HUES48 (cell line): ENCODE results near the gene DVL2.

ENCODE experiments used
- H3K27ac ChIP-seq: one replicate; pipeline ENCODE4 v1.7.0; 2013; ENCODE audit warnings: low read depth, low read length, inconsistent platforms
- H3K27me3 ChIP-seq: 2 replicates; pipeline ENCODE4 v1.6.1; 2013; ENCODE audit warnings: mild to moderate bottlenecking, low read length; ENCODE audit not compliant: control insufficient read depth, insufficient read depth
- H3K36me3 ChIP-seq: 2 replicates; pipeline ENCODE4 v1.6.1; 2013; ENCODE audit warnings: low read length; ENCODE audit not compliant: control insufficient read depth, insufficient read depth
- H3K4me1 ChIP-seq: 2 replicates; pipeline ENCODE4 v1.6.1; 2013; ENCODE audit warnings: mild to moderate bottlenecking, low read length; ENCODE audit not compliant: control insufficient read depth, insufficient read depth
- H3K4me3 ChIP-seq: 2 replicates; pipeline ENCODE4 v1.5.1; 2013; ENCODE audit warnings: mild to moderate bottlenecking, low read depth, low read length
- H3K9ac ChIP-seq: 2 replicates; pipeline ENCODE4 v1.6.1; 2013; ENCODE audit warnings: mild to moderate bottlenecking, low read depth, low read length, moderate library complexity
- H3K9me3 ChIP-seq: 2 replicates; pipeline ENCODE4 v1.6.1; 2013; ENCODE audit warnings: low read length; ENCODE audit not compliant: control insufficient read depth, insufficient read depth

Gene DVL2

DNA sequence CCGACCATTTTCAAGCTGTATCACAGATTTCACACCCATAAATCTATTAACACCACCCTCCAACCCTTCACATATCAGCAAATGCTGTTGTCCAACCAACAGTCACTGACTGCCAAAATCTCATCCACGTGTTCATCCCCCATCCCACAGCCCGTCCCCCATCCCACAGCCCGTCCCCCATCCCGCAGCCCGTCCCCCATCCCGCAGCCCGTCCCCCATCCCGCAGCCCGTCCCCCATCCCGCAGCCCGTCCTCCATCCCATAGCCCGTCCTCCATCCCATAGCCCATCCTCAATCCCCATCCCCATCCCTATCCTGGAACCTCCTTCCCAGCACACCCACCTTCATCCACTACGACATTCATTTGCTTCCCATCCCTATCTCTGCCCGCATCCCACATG lies 28.8 kb downstream of the DVL2 start:
- Histone ChIP-seq H3K9ac (no peak overlapping the region), H3K27me3 (no peaks in the 10 kb centered on the region), H3K4me3 (peak overlapping the region; percentile 66), H3K27ac (peak overlapping the region; percentile 86), H3K36me3 (peaks cover 30% of the 10 kb centered on the region), H3K9me3 (no peaks in the 10 kb centered on the region), H3K4me1 (peaks cover 21% of the 10 kb centered on the region)

DNA sequence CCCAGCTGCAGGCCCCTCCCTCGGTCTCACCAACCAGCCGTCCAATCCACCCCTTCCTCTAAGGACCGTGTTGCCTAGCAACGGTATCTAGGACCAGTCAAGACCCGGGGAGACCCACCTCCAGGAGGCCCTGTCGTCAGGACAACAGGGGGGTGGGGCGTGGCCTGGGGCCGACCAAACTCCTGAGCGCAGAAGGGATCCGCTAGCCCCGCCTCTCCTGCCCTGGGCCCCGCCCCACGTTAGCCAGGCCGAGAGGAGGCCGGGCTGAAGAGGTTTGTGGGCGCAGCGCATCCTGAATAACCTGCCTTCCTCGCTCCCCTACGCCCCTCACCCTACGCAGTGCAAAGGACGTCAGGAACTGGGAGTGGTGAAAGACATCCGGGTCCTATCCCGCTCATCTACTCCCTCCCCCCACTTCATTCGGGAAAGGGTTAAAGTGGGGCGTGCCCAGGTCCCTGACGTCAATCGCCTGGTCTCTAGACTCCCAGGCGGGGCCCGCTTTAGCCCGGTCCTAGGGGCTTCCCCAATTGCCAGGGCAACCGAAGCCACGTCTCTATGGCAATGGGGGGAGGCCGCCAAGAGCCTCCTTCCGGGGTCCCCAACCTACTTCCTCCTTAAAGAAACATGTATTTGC lies 29.4 kb downstream of the DVL2 start:
- Histone ChIP-seq H3K27me3 (no peaks in the 10 kb centered on the region), H3K9ac (no peak overlapping the region), H3K4me3 (peak overlapping the region; percentile 66), H3K4me1 (peaks cover 14% of the 10 kb centered on the region), H3K27ac (peak overlapping the region; percentile 86), H3K36me3 (peaks cover 36% of the 10 kb centered on the region), H3K9me3 (no peaks in the 10 kb centered on the region)

DNA sequence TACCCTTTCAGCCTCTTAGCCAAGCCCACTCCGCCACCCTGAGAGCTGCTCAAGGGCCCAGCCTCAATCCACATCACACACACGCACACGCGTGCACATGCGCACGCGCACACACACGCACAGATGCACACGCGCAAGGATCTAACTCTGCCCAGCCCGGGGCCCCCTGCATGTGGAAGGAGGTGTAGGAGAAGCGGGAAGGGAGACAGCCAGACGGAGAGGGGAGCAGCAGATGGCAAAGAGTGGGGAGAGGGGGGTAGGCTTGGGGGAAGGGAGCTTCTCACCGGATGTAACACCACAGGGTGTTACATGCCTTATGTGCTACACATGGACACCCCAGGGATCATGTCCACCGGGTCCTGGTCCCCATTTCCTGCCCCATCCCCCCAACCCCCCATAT lies 30.0 kb downstream of the DVL2 start:
- no peaks in the 10 kb centered on the region for H3K9me3 ChIP-seq
- no peaks in the 10 kb centered on the region for H3K27me3 ChIP-seq
- H3K36me3 ChIP-seq: peaks cover 37% of the 10 kb centered on the region
- peak overlapping the region; percentile 66 for H3K4me3 ChIP-seq
- H3K9ac ChIP-seq: no peak overlapping the region
- H3K4me1 ChIP-seq: peaks cover 14% of the 10 kb centered on the region; the same call in 1 of the 2 replicates
- H3K27ac ChIP-seq: peak overlapping the region; percentile 86

DNA sequence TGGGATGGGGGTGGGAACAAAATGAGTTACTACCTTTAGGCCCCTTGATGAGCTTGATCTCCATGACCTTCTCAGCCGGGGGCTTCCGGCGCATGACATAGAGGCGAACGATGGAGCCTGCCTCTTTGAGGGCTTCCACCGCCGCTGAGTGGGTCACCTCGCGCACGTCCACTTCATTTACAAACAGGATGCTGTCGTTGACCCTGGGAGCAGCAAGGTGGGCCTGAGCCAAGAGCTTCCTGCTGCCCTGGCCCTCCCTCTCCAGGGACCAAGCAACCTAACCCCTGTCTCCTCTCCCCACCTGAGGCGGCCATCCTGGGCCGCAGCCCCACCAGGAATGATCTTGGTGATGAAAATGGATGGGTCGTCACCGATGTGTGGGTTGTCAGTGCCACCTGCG lies 30.9 kb downstream of the DVL2 start:
- H3K27ac ChIP-seq: no peak overlapping the region
- H3K4me3 ChIP-seq: no peak overlapping the region

DNA sequence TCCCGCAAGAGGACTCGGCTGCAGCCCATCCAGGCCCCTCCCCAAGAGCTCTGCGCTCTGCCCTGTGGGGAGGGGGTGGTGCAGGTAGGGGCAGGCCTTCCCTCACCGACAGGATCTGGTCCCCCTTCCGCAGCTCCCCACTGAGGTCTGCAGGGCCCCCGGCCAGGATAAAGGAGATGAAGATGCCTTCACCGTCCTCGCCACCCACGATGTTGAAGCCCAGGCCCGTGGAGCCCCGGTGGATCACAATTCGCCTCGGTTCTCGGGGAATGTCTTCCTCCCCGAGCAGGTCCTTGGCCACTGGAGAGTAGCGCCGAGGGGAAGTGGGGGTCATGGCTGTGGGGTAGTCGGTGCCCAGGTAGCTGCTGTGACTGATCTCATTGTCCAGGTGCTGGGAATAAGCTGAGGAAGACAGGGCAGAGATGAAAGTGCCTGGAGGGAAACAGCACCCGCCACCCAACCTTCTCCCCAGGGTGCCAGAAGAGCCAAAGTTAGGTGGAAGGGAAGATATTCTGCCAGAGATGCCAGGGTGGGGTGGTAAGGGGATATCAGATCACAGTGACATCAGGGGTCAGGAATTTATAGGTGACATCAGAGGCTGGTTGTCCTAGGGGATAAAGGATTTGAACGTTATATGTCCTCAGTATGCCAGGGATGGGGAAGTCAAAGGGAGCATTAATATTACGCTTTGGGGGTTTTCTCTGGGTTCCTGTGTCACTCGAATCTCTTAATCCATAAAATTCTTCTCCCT lies 37.5 kb downstream of the DVL2 start:
- no peak overlapping the region for H3K9ac ChIP-seq
- no peaks in the 10 kb centered on the region for H3K4me1 ChIP-seq
- no peaks in the 10 kb centered on the region for H3K9me3 ChIP-seq
- no peak overlapping the region for H3K27ac ChIP-seq
- H3K36me3 ChIP-seq: peaks cover 64% of the 10 kb centered on the region
- no peaks in the 10 kb centered on the region for H3K27me3 ChIP-seq
- H3K4me3 ChIP-seq: no peak overlapping the region

More for the DNA sequence above, 30.9 kb downstream of the DVL2 start:
- Histone ChIP-seq H3K36me3 (peaks cover 37% of the 10 kb centered on the region), H3K27me3 (no peaks in the 10 kb centered on the region), H3K9ac (no peak overlapping the region), H3K9me3 (no peaks in the 10 kb centered on the region), H3K4me1 (peaks cover 5% of the 10 kb centered on the region; the same call in 1 of the 2 replicates)

DNA sequence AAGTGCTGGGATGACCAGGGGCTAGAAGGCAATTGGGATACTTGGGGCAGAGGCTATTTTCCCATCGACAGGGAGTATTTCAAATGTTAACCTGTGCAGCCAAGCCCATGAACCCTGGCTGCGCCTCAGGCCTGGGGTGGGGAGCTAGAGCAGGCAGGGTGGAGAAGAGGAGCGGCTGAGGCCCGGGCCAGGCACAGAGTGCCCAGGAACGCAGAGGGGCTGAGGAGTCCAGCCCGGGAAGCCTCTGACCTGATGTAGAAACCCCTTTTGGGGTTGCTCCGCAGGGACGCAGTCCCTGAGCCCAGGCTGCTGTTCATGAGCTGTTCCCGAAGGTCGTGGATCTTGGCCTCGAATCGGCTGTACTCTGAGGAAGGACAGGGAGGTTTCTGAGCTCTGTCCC lies 38.3 kb downstream of the DVL2 start:
- Histone ChIP-seq H3K4me1 (no peaks in the 10 kb centered on the region), H3K27ac (no peak overlapping the region), H3K9ac (no peak overlapping the region), H3K36me3 (peaks cover 64% of the 10 kb centered on the region), H3K27me3 (no peaks in the 10 kb centered on the region), H3K4me3 (no peak overlapping the region), H3K9me3 (no peaks in the 10 kb centered on the region)

DNA sequence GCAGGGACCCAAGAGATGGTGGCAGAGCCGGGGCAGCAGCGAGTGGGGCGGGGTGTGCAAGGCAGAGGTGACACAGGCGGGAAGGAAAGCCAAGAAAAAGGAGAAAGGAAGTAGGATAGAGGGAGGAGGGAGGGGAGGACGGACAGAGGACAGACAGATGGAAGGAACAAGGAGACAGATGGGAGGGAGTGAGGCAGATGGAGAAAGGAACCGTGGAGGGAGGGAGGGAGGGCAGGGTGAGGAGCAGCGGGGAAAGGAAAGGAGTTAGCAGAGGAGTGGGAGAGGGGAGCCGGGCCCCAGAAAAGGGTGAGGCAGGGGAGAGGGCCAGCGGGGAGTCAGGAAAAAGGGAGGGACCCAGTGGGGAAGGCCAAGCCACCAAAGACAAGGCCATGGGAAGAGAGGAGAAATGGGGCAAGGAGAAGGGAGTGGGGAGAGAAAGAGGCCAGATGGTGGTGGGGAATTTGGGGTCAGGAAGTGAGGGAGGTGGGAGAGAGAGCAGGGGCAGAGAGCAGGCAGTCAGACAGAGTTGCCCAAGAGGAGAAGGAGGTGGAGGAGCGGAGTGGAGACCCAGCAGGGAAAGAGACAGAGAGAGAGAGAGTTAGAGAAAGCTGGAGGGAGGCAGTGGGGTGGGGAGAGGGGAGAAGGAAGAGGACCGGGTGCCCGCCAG lies 41.9 kb downstream of the DVL2 start:
- Histone ChIP-seq H3K4me3 (no peak overlapping the region), H3K27me3 (no peaks in the 10 kb centered on the region), H3K9ac (no peak overlapping the region), H3K27ac (no peak overlapping the region), H3K4me1 (no peaks in the 10 kb centered on the region), H3K9me3 (no peaks in the 10 kb centered on the region), H3K36me3 (peaks cover 62% of the 10 kb centered on the region)

DNA sequence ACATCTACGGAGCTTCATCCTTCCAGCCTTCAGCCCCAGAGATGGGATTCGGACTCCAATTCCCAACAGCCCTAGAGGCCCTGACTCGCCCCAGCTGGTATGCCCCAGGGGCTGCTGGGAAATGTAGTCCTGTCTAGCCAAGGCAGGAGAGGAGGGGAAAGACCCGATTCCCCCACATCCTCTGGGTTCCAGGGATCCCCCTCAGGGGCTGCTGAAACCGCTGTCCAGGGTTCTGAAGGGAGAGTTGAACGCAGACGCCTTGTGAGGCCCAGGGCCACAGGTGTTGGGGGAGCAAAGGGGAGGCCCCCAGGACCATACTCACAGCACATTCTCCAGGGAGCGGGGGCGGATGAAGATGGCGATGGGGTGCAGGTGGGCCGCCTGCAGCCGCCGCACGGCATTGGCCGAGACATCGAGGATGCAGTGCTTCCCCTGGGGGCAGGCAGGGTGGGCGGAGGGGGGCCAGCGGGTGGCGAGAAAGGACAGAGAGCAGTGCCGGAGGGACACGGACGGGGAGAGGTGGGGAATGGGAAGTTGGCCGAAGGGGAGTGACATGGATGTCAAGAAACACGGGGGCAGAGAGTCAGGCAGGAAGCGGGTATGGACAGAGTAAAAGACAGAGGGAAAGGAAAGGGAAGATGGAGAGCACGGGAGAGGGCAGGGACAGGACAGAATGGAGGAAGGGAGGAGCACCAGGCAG lies 42.6 kb downstream of the DVL2 start:
- Histone ChIP-seq H3K9me3 (no peaks in the 10 kb centered on the region), H3K4me3 (no peak overlapping the region), H3K36me3 (peaks cover 56% of the 10 kb centered on the region), H3K4me1 (no peaks in the 10 kb centered on the region), H3K27ac (no peak overlapping the region), H3K9ac (no peak overlapping the region), H3K27me3 (no peaks in the 10 kb centered on the region)

DNA sequence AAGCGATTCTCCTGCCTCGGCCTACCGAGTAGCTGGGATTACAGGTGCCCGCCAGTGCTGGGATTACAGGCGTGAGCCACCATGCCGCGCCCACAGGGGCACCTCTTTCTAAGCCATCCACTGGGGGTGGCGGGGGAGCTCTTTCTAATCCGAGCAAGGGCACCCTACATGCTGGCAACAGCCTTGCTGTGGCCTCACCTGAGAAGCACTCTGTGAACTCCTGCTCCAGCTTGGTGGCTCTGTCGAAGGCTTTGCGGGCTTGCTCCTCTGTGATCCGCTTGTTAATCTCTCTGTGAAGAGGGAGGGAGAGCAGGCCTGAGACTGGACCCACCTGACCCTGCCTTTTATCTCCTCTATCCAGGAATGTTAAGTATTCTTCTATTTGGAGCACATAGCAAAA lies 43.2 kb downstream of the DVL2 start:
- no peak overlapping the region for H3K4me3 ChIP-seq
- no peaks in the 10 kb centered on the region for H3K4me1 ChIP-seq
- no peaks in the 10 kb centered on the region for H3K9me3 ChIP-seq
- peaks cover 50% of the 10 kb centered on the region for H3K36me3 ChIP-seq
- no peak overlapping the region for H3K9ac ChIP-seq
- H3K27ac ChIP-seq: no peak overlapping the region
- H3K27me3 ChIP-seq: no peaks in the 10 kb centered on the region

DNA sequence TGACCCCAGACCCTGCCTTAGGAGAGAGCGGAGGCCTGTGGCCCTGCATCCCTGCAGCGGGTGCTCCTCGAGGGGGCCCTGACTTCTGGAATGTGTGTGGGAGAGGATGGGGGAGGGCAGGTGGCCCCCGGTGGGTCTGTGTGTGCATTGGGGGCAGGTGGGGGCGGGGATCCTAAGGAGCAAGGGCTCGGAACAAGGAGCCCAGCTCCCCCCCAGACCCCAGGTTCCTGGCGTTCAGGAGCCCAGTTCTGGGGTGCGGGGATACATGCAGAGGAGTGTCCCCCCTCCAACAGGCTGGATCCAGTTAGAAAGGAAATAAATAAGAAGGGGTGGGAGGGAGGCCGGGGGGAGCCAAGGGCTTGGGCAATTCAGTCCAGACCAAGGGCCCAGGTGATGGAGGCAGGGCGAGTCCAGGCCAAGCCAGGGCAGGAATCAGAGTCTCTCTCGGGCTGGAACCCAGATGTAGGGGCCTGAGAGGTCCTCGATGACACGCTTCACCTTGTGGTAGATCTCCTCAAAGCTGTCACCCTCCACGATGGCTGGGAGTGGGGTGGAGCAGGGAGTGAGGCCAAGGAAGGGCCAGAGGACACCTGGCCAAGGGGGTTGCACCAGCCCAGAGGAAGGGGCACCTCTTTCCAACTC lies 43.9 kb downstream of the DVL2 start:
- Histone ChIP-seq H3K4me3 (no peak overlapping the region), H3K36me3 (peaks cover 43% of the 10 kb centered on the region), H3K9me3 (no peaks in the 10 kb centered on the region), H3K27me3 (no peaks in the 10 kb centered on the region), H3K4me1 (no peaks in the 10 kb centered on the region), H3K9ac (no peak overlapping the region), H3K27ac (no peak overlapping the region)
